ENCODE results near the gene APOLD1. TPM values are rescaled to one million over a fixed set of nuclear protein-coding genes. Genes with fewer than 3 reads are reported as not detected.

Gene APOLD1
- total RNA-seq, 1 donor from 2014 or later, result 5.1 TPM

DNA sequence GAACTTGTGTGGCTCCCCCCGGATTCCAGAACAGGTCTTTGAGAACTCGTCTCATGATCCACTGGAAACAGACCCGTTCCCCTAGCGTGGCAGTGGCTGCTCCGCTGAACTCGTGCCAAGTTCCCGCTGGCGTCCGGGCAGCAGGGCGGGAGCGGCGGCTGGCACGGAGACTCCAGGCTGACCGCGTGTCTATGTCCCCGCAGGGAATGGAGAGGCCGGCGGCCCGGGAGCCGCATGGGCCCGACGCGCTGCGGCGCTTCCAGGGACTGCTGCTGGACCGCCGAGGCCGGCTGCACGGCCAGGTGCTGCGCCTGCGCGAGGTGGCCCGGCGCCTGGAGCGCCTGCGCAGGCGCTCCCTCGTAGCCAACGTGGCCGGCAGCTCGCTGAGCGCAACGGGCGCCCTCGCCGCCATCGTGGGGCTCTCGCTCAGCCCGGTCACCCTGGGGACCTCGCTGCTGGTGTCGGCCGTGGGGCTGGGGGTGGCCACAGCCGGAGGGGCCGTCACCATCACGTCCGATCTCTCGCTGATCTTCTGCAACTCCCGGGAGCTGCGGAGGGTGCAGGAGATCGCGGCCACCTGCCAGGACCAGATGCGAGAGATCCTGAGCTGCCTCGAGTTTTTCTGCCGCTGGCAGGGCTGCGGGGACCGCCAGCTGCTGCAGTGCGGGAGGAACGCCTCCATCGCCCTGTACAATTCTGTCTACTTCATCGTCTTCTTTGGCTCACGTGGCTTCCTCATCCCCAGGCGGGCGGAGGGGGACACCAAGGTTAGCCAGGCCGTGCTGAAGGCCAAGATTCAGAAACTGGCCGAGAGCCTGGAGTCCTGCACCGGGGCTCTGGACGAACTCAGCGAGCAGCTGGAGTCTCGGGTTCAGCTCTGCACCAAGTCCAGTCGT is 1.5 kb downstream of the APOLD1 start:
- Mint-ChIP-seq H3K4me1 (peaks cover 34% of the 10 kb centered on the region), H3K27ac (peak overlapping the region; percentile 34), H3K9me3 (no peaks in the 10 kb centered on the region)

DNA sequence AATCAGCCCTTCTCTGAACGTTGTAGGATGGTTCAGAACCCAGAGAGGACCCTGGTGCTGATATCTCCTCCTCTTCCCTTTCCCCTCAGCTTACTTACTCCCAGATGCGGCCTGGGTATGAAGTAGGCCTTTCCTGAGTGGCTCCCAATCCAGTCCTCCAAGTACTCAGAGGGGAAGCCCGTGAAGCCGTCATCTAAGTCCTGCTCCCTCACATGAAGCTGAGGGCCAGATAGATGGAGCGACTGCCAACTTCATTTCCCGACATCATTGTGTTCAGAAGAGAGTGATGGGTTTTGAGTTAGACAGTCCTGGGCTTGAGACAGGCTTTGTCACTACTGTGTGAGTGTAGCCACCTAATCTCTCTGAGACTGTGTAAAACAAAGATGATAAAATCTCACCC is 2.7 kb downstream of the APOLD1 start:
- DNase-seq (ENCODE audit: low spot score in 2 of 2, unreplicated experiment in 2 of 2), result no peak
- peak overlapping the region; percentile 53 for H3K27ac Mint-ChIP-seq
- TF ChIP-seq, protein P1, sequence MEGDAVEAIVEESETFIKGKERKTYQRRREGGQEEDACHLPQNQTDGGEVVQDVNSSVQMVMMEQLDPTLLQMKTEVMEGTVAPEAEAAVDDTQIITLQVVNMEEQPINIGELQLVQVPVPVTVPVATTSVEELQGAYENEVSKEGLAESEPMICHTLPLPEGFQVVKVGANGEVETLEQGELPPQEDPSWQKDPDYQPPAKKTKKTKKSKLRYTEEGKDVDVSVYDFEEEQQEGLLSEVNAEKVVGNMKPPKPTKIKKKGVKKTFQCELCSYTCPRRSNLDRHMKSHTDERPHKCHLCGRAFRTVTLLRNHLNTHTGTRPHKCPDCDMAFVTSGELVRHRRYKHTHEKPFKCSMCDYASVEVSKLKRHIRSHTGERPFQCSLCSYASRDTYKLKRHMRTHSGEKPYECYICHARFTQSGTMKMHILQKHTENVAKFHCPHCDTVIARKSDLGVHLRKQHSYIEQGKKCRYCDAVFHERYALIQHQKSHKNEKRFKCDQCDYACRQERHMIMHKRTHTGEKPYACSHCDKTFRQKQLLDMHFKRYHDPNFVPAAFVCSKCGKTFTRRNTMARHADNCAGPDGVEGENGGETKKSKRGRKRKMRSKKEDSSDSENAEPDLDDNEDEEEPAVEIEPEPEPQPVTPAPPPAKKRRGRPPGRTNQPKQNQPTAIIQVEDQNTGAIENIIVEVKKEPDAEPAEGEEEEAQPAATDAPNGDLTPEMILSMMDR (IDR thresholded peaks at IDR 0.05; ENCODE audit: unreplicated experiment), result no peak
- H3K4me3 Mint-ChIP-seq, result no peak overlapping the region
- H3K4me1 Mint-ChIP-seq, result peaks cover 40% of the 10 kb centered on the region
- no peaks in the 10 kb centered on the region for H3K27me3 Mint-ChIP-seq (ENCODE audit: low read depth)
- no peaks in the 10 kb centered on the region for H3K9me3 Mint-ChIP-seq
- no peaks in the 10 kb centered on the region for H3K36me3 Mint-ChIP-seq

More for the DNA sequence above, 1.5 kb downstream of the APOLD1 start:
- Mint-ChIP-seq H3K27me3 (ENCODE audit: low read depth) (no peaks in the 10 kb centered on the region), H3K4me3 (peak overlapping the region; percentile 58), H3K36me3 (no peaks in the 10 kb centered on the region)
- TF ChIP-seq, protein P1 (IDR thresholded peaks at IDR 0.05; ENCODE audit: unreplicated experiment), result no peak
- peak; percentile 39 to 61 for DNase-seq (ENCODE audit: low spot score in 2 of 2, unreplicated experiment in 2 of 2)

DNA sequence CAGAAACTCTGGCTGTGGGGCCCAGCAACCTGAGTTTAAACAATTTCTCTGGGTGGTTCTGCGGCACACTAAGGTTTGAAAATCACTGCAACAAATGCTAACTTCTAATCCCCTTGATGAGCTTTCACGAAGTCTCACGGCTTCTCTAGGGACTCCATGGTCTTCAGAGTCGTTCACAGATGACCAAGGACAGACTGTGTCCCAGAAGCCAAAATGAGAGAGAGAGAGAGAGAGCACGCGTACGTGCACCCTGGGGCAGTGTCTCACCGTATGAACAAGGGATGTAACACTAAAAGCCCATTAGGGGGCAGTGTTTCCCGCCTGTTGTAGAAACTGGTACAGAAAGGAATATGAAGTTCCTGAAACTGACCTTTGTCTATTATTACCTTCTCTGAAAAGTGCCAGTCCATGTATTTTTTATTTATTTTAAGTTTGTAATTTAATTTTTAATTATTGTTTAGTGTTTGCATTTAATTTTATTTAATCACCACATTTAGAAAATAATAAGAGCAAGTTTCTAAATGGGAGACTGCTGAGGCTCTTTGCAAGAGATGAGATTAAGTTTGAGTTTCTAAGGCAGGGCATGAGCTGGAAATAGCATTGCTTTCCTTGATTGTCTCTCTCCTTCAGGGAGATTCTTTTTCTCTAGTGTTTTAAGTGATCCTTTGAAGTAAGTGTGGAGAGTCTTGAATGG is 3.4 kb downstream of the APOLD1 start:
- H3K27me3 Mint-ChIP-seq (ENCODE audit: low read depth), result no peaks in the 10 kb centered on the region
- no peaks in the 10 kb centered on the region for H3K36me3 Mint-ChIP-seq
- H3K27ac Mint-ChIP-seq, result peak overlapping the region; percentile 75
- TF ChIP-seq, protein P1 (IDR thresholded peaks at IDR 0.05; ENCODE audit: unreplicated experiment), result peak; percentile 75
- H3K9me3 Mint-ChIP-seq, result no peaks in the 10 kb centered on the region
- peaks cover 40% of the 10 kb centered on the region for H3K4me1 Mint-ChIP-seq
- peak overlapping the region; percentile 41 for H3K4me3 Mint-ChIP-seq
- DNase-seq (ENCODE audit: low spot score in 2 of 2, unreplicated experiment in 2 of 2), result peak in 1 of 2 experiments; percentile 50

DNA sequence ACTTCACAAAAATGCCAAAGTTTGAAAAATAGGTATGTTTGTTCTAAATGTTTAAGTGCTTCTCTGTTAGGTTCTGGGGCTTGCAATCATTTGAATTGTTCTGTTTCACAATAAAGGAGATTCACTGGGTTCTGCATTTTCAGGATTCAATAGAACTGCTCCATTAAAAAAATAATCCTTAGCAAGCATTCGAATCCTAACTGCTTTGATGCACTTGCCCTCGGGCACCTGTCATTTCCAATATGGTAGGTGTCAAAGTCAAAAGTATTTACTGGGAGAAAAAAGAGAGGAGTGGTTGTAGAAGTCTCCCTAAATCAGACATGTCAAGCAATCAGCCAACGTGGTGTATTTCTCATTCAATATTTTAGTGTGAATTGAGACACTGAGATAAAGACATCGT is 5.5 kb downstream of the APOLD1 start:
- TF ChIP-seq, protein P1 (IDR thresholded peaks at IDR 0.05; ENCODE audit: unreplicated experiment), result no peak
- Mint-ChIP-seq H3K27ac (peak overlapping the region; percentile 86), H3K4me1 (peaks cover 45% of the 10 kb centered on the region), H3K9me3 (no peaks in the 10 kb centered on the region), H3K27me3 (ENCODE audit: low read depth) (no peaks in the 10 kb centered on the region), H3K36me3 (no peaks in the 10 kb centered on the region), H3K4me3 (peak overlapping the region; percentile 40)
- no peak for DNase-seq (ENCODE audit: low spot score in 2 of 2, unreplicated experiment in 2 of 2)

DNA sequence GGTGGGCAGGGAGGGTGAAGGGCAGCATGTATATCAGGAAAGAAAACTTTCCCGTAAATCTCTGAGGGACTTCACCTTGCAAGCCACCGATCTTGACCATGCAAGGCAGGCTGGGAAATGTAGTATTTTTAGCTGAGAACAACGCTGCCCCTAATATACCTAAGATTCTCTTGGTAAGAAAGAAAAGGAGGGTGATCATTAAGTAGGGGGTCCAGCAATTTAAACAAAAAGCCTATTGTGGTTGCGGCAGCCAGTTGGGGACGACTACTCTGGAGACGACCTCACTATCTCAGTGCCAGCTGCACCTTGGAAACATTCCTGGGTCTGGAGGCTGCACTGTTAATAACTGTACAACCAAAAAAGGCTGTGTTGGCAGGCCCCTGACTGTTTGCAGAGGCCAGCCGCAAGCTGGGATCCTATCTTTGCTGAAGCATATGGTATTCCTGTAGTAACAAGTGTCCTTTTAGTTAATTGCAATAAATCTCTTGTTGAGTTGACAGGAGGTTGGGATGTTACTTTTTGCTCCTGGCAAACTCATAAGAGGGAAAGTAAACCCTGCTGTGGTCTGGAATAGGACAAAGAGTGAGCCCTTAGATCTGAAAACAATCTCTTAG is 6.4 kb downstream of the APOLD1 start:
- H3K36me3 Mint-ChIP-seq, result no peaks in the 10 kb centered on the region
- peaks cover 39% of the 10 kb centered on the region for H3K4me1 Mint-ChIP-seq
- H3K4me3 Mint-ChIP-seq, result peak overlapping the region; percentile 40
- peak overlapping the region; percentile 86 for H3K27ac Mint-ChIP-seq
- TF ChIP-seq, protein P1 (IDR thresholded peaks at IDR 0.05; ENCODE audit: unreplicated experiment), result no peak
- H3K27me3 Mint-ChIP-seq (ENCODE audit: low read depth), result no peaks in the 10 kb centered on the region
- DNase-seq (ENCODE audit: low spot score in 2 of 2, unreplicated experiment in 2 of 2), result no peak
- H3K9me3 Mint-ChIP-seq, result no peaks in the 10 kb centered on the region
